Measurements from ENCODE around the gene OOEP. TPM values are rescaled to one million over a fixed set of nuclear protein-coding genes. Genes with fewer than 3 reads are reported as not detected.

OOEP gene
- polyA plus RNA-seq, 1 of the 3 experiments (the other 2 are of a cell fraction), result not detected

DNA sequence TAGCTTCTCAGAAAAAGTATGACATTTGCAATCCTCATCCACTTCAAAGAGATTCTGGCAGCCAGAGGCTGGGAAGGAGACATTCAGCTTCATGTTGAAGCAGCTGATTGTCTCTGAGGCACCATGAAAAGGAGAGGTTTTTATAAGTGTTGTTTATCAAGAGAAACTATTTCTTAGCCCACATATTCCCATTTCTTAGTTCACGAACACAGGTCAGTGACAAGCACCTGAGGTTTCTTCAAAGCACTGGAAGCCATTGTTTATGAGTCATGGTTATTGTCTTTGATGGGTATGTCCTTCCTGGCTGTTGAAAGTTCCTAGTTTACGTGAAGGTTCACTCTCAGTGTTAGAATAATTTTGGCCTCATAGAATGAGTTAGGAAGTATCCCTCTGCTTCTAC is 22.0 kb upstream of the OOEP start:
- no peaks in the 10 kb centered on the region for H3F3A ChIP-seq (replicated peaks; ENCODE audit: insufficient read depth)
- DNase-seq, result no peak
- no peaks in the 10 kb centered on the region for H4K20me1 ChIP-seq (ENCODE audit: insufficient read depth)
- no peak overlapping the region for H3K9ac ChIP-seq
- H3K9me2 ChIP-seq, result no peaks in the 10 kb centered on the region
- 92% methylated on average over 2 of the region's 2 CpGs for WGBS (ENCODE audit: low lambda C conversion rate)
- no peaks in the 10 kb centered on the region for H3K27me3 ChIP-seq (ENCODE audit: insufficient read depth)
- H3K36me3 ChIP-seq (replicated peaks in 1 of 2; ENCODE audit: control insufficient read depth in 1 of 2, insufficient read depth in 2 of 2, low read length in 1 of 2), result no peaks in the 10 kb centered on the region
- POLR2A ChIA-PET, result no interaction called here
- H3K4me3 ChIP-seq (ENCODE audit: low read depth in 2 of 2, low read length in 1 of 2), result no peak overlapping the region
- H3K27ac ChIP-seq (ENCODE audit: low read depth in 2 of 2, low read length in 1 of 2), result no peak overlapping the region
- CTCF ChIA-PET, result no interaction called here
- H3K4me2 ChIP-seq, result no peak overlapping the region
- no peaks in the 10 kb centered on the region for H3K9me3 ChIP-seq
- H2AFZ ChIP-seq (ENCODE audit: low read depth), result no peak overlapping the region
- TF ChIP-seq, protein P1, sequence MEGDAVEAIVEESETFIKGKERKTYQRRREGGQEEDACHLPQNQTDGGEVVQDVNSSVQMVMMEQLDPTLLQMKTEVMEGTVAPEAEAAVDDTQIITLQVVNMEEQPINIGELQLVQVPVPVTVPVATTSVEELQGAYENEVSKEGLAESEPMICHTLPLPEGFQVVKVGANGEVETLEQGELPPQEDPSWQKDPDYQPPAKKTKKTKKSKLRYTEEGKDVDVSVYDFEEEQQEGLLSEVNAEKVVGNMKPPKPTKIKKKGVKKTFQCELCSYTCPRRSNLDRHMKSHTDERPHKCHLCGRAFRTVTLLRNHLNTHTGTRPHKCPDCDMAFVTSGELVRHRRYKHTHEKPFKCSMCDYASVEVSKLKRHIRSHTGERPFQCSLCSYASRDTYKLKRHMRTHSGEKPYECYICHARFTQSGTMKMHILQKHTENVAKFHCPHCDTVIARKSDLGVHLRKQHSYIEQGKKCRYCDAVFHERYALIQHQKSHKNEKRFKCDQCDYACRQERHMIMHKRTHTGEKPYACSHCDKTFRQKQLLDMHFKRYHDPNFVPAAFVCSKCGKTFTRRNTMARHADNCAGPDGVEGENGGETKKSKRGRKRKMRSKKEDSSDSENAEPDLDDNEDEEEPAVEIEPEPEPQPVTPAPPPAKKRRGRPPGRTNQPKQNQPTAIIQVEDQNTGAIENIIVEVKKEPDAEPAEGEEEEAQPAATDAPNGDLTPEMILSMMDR (IDR thresholded peaks at IDR 0.05), result no peak
- no peak for TF ChIP-seq RCOR1 (IDR thresholded peaks at IDR 0.05; ENCODE audit: low read length)
- no peaks in the 10 kb centered on the region for H3K79me2 ChIP-seq (ENCODE audit: insufficient read depth)
- H3K4me1 ChIP-seq (ENCODE audit: control insufficient read depth in 1 of 2, insufficient read depth in 2 of 2, low read depth in 1 of 2, low read length in 1 of 2), result no peaks in the 10 kb centered on the region; a peak in 1 of 4 replicates

DNA sequence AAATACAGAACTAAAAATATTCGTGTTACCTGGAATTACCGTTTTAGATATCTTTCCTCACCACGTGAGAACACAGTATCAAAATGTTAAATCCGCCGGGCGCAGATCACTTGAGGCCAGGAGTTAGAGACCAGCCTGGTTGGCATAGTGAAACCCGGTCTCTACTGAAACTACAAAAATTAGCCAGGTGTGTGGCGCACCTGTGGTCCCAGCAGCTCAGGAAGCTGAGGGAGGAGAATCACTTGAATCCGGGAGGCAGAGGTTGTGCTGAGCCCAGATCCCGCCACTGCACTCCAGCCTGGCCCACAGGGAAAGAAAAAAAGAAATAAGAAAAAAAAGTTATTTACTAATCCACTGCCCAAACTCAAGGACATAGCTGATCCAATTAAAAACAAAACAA is 20.2 kb upstream of the OOEP start:
- H3K4me1 ChIP-seq (ENCODE audit: control insufficient read depth in 1 of 2, insufficient read depth in 2 of 2, low read depth in 1 of 2, low read length in 1 of 2), result no peaks in the 10 kb centered on the region; a peak in 1 of 4 replicates
- no peak overlapping the region for H3K27ac ChIP-seq (ENCODE audit: low read depth in 2 of 2, low read length in 1 of 2)
- WGBS (ENCODE audit: low lambda C conversion rate), result 93% methylated on average over 10 of the region's 10 CpGs
- POLR2A ChIA-PET, result no interaction called here
- H3K9ac ChIP-seq, result no peak overlapping the region
- no peak overlapping the region for H3K4me3 ChIP-seq (ENCODE audit: low read depth in 2 of 2, low read length in 1 of 2)
- H3K9me2 ChIP-seq, result no peaks in the 10 kb centered on the region
- H3K9me3 ChIP-seq, result no peaks in the 10 kb centered on the region
- no peak for DNase-seq
- TF ChIP-seq MXI1 (IDR thresholded peaks at IDR 0.05; ENCODE audit: low read depth, low read length) (no peak), TCF12 (IDR thresholded peaks at IDR 0.05) (no peak), GABPA (IDR thresholded peaks at IDR 0.05; ENCODE audit: low read depth) (no peak)
- no peaks in the 10 kb centered on the region for H3K27me3 ChIP-seq (ENCODE audit: insufficient read depth)
- H4K20me1 ChIP-seq (ENCODE audit: insufficient read depth), result no peaks in the 10 kb centered on the region
- H3F3A ChIP-seq (replicated peaks; ENCODE audit: insufficient read depth), result no peaks in the 10 kb centered on the region
- CTCF ChIA-PET, result interaction anchor here (2.1 kb wide), 1 partner anchor 12 kb away, joined by 5 read pairs; no protein-coding TSS in a partner anchor
- no peaks in the 10 kb centered on the region for H3K79me2 ChIP-seq (ENCODE audit: insufficient read depth)
- no peaks in the 10 kb centered on the region for H3K36me3 ChIP-seq (replicated peaks in 1 of 2; ENCODE audit: control insufficient read depth in 1 of 2, insufficient read depth in 2 of 2, low read length in 1 of 2)
- H3K4me2 ChIP-seq, result no peak overlapping the region
- H2AFZ ChIP-seq (ENCODE audit: low read depth), result no peak overlapping the region

DNA sequence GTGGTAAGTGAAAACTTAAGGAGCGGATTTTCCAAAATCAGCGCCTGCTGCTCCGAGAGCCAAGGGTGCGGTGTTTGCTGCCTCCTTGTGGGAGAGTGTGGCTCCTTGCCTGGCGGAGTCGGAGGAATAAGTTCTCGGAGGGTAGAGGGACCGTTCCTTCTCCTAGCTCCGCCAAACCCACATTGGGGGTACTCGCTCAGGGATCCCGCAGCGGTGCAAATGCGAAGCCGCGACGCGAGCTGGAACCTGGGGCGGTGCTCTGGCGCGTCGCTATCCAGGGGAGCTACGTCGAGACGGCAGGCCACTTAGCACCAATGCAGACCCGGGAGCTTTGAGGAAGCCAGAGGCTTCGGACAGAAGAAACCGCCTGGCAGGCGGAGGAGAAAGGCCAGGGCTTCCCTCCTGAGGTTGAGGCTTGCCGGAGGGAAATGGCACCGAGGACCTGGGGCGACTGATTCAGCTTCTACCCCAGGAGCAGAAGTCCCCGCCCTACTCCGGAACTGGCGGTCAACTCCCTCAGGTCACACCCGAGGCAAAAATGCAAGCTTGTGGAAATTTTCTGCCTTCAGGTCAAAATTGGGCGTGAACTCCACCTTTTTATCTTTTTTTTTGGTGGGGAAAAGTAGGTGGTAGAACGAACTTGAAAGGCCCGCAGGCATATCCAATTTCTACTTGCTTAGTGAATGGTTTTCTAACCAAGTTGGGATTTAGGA is 19.3 kb upstream of the OOEP start:
- Histone ChIP-seq H3K27me3 (ENCODE audit: insufficient read depth) (no peaks in the 10 kb centered on the region), H2AFZ (ENCODE audit: low read depth) (peak overlapping the region; percentile 96), H3K4me3 (ENCODE audit: low read depth in 2 of 2, low read length in 1 of 2) (peak overlapping the region; percentile 47 to 68), H3K27ac (ENCODE audit: low read depth in 2 of 2, low read length in 1 of 2) (no peak overlapping the region), H3F3A (replicated peaks; ENCODE audit: insufficient read depth) (no peaks in the 10 kb centered on the region), H3K9ac (peak overlapping the region; percentile 50; the same call in 1 of the 2 replicates), H3K79me2 (ENCODE audit: insufficient read depth) (no peaks in the 10 kb centered on the region), H3K9me3 (no peaks in the 10 kb centered on the region), H3K36me3 (replicated peaks in 1 of 2; ENCODE audit: control insufficient read depth in 1 of 2, insufficient read depth in 2 of 2, low read length in 1 of 2) (no peaks in the 10 kb centered on the region), H3K4me2 (peak overlapping the region; percentile 84), H3K4me1 (ENCODE audit: control insufficient read depth in 1 of 2, insufficient read depth in 2 of 2, low read depth in 1 of 2, low read length in 1 of 2) (no peaks in the 10 kb centered on the region; a peak in 1 of 4 replicates), H4K20me1 (ENCODE audit: insufficient read depth) (no peaks in the 10 kb centered on the region), H3K9me2 (no peaks in the 10 kb centered on the region)
- ChIA-PET POLR2A (no interaction called here), CTCF (interaction anchor here (0.6 to 2.1 kb wide), 9 partner anchors 11 to 247 kb away, joined by 3 to 5 read pairs (median 3); partner anchors contain the start of gene MTO1)
- WGBS (ENCODE audit: low lambda C conversion rate), result 16% methylated on average over 26 of the region's 38 CpGs
- DNase-seq, result peak; percentile 56
- TF ChIP-seq POLR2AphosphoS5 (IDR thresholded peaks at IDR 0.05; ENCODE audit: low read depth, low read length), result no peak
- TF ChIP-seq NFIC (IDR thresholded peaks at IDR 0.05; ENCODE audit: borderline replicate concordance), result peak; percentile 4; the same call in 1 of the 2 replicates
- TF ChIP-seq GABPA (IDR thresholded peaks at IDR 0.05; ENCODE audit: low read depth), result no peak
- TF ChIP-seq RAD21 (IDR thresholded peaks at IDR 0.05; ENCODE audit: low read length), result peak; percentile 59
- TF ChIP-seq TCF12 (IDR thresholded peaks at IDR 0.05), result no peak
- TF ChIP-seq PBX3 (IDR thresholded peaks at IDR 0.05), result no peak
- peak; percentile 51; the same call in 1 of the 2 replicates for TF ChIP-seq MAX (IDR thresholded peaks at IDR 0.05; ENCODE audit: low read depth)
- no peak for TF ChIP-seq YY1 (IDR thresholded peaks at IDR 0.05; ENCODE audit: low read depth)
- TF ChIP-seq, protein P2, sequence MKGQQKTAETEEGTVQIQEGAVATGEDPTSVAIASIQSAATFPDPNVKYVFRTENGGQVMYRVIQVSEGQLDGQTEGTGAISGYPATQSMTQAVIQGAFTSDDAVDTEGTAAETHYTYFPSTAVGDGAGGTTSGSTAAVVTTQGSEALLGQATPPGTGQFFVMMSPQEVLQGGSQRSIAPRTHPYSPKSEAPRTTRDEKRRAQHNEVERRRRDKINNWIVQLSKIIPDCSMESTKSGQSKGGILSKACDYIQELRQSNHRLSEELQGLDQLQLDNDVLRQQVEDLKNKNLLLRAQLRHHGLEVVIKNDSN (IDR thresholded peaks at IDR 0.05; ENCODE audit: borderline replicate concordance, low read depth), result no peak
- peak; percentile 45 for TF ChIP-seq SMC3 (IDR thresholded peaks at IDR 0.05; ENCODE audit: low read depth, low read length)
- TF ChIP-seq, protein P1 (IDR thresholded peaks at IDR 0.05), result peak; percentile 71
- no peak for TF ChIP-seq EZH2phosphoT487 (IDR thresholded peaks at IDR 0.05; ENCODE audit: borderline replicate concordance, low read depth)

Measured in SK-N-SH (cell line).